GM18505 (cell line): ENCODE measurements around the gene CTDSP1.

Experiments
- ATAC-seq: cut with Tn5 transposase; IDR thresholded peaks from one replicate; pipeline ENCODE4 v1.9.1; 2021; ENCODE audit not compliant: unreplicated experiment
- POLR2A ChIP-seq: IDR thresholded peaks from 4 replicates; pipeline ENCODE4 v1.6.1; 2011; ENCODE audit warnings: borderline replicate concordance; ENCODE audit not compliant: insufficient read depth, insufficient read length; ENCODE audit errors: extremely low read depth

Gene CTDSP1

GRCh38 chr2:218400930-218401881, 1.5 kb downstream of the CTDSP1 start:
- TF ChIP-seq POLR2A: no peak
- no peak for ATAC-seq

GRCh38 chr2:218401890-218402289, 2.2 kb downstream of the CTDSP1 start:
- ATAC-seq: no peak
- no peak for TF ChIP-seq POLR2A

GRCh38 chr2:218402491-218402901, 2.8 kb downstream of the CTDSP1 start:
- TF ChIP-seq POLR2A: no peak
- ATAC-seq: no peak

GRCh38 chr2:218402911-218403411, 3.3 kb downstream of the CTDSP1 start:
- TF ChIP-seq POLR2A: no peak
- no peak for ATAC-seq

GRCh38 chr2:218403810-218404209, 4.1 kb downstream of the CTDSP1 start:
- no peak for TF ChIP-seq POLR2A
- ATAC-seq: no peak

- no peak for ATAC-seq
Measured at GRCh38 chr2:218404351-218405085, 4.8 kb downstream of the CTDSP1 start.

GRCh38 chr2:218405086-218405745, 5.5 kb downstream of the CTDSP1 start:
- TF ChIP-seq POLR2A: no peak
- no peak for ATAC-seq

More at GRCh38 chr2:218404351-218405085, 4.8 kb downstream of the CTDSP1 start:
- TF ChIP-seq POLR2A: no peak

- ATAC-seq: peak; percentile 17
- no peak for TF ChIP-seq POLR2A
Measured at GRCh38 chr2:218405746-218406208, 6.1 kb downstream of the CTDSP1 start.

- TF ChIP-seq POLR2A: no peak
- peak; percentile 71 for ATAC-seq
Measured at GRCh38 chr2:218406209-218406948, 6.7 kb downstream of the CTDSP1 start.

GRCh38 chr2:218406949-218407618, 7.4 kb downstream of the CTDSP1 start:
- no peak for ATAC-seq
- no peak for TF ChIP-seq POLR2A

- ATAC-seq: no peak
- no peak for TF ChIP-seq POLR2A
Measured at GRCh38 chr2:218407717-218408116, 8.0 kb downstream of the CTDSP1 start.

- TF ChIP-seq POLR2A: no peak
- no peak for ATAC-seq
Measured at GRCh38 chr2:218418321-218418716, 18.7 kb downstream of the CTDSP1 start.
